Nephron progenitor cell (in vitro differentiated cells): ENCODE data around the gene PPP1R3C.

Experiments used
- DNase-seq: peaks from one replicate; pipeline ENCODE4 v3.0.0; 2021
- H3K27ac Mint-ChIP-seq: 2 replicates; pipeline ENCODE4 v1.8.0; 2021; ENCODE audit warnings: mild to moderate bottlenecking, moderate library complexity, mixed read lengths
- H3K27me3 Mint-ChIP-seq: 2 replicates; pipeline ENCODE4 v1.8.0; 2021; ENCODE audit warnings: mild to moderate bottlenecking, low read depth, mixed read lengths; ENCODE audit not compliant: poor library complexity
- H3K36me3 Mint-ChIP-seq: 2 replicates; pipeline ENCODE4 v1.8.0; 2021; ENCODE audit warnings: low read depth, mixed read lengths
- H3K4me1 Mint-ChIP-seq: 2 replicates; pipeline ENCODE4 v1.8.0; 2021; ENCODE audit warnings: mixed read lengths
- H3K4me3 Mint-ChIP-seq: 2 replicates; pipeline ENCODE4 v1.8.0; 2021; ENCODE audit warnings: mild to moderate bottlenecking, moderate library complexity, mixed read lengths
- H3K9me3 Mint-ChIP-seq: 2 replicates; pipeline ENCODE4 v1.8.0; 2021; ENCODE audit warnings: mild to moderate bottlenecking, moderate library complexity, mixed read lengths
- CTCF ChIP-seq: fragments of 200-600 bp; sonication (generic); IDR thresholded peaks from 2 replicates; pipeline ENCODE4 v1.5.0; 2021; ENCODE audit warnings: antibody characterized with exemption

PPP1R3C gene

GRCh38 chr10:91602449-91602848, 30.4 kb downstream of the PPP1R3C start:
- Mint-ChIP-seq H3K4me3 (no peak overlapping the region), H3K36me3 (peaks cover 10% of the 10 kb centered on the region), H3K27me3 (peaks cover 7% of the 10 kb centered on the region), H3K27ac (no peak overlapping the region), H3K4me1 (no peaks in the 10 kb centered on the region), H3K9me3 (peaks cover 28% of the 10 kb centered on the region)
- no peak for DNase-seq
- TF ChIP-seq CTCF: no peak

GRCh38 chr10:91601212-91601611, 31.7 kb downstream of the PPP1R3C start:
- Mint-ChIP-seq H3K27me3 (peaks cover 7% of the 10 kb centered on the region), H3K36me3 (peaks cover 7% of the 10 kb centered on the region), H3K9me3 (peaks cover 23% of the 10 kb centered on the region), H3K27ac (no peak overlapping the region), H3K4me1 (peaks cover 5% of the 10 kb centered on the region), H3K4me3 (no peak overlapping the region)
- no peak for TF ChIP-seq CTCF
- no peak for DNase-seq

GRCh38 chr10:91598211-91598977, 34.5 kb downstream of the PPP1R3C start:
- H3K4me3 Mint-ChIP-seq: no peak overlapping the region
- H3K4me1 Mint-ChIP-seq: peaks cover 12% of the 10 kb centered on the region
- H3K27ac Mint-ChIP-seq: no peak overlapping the region
- H3K9me3 Mint-ChIP-seq: no peaks in the 10 kb centered on the region
- TF ChIP-seq CTCF: no peak
- no peak for DNase-seq
- H3K27me3 Mint-ChIP-seq: peaks cover 2% of the 10 kb centered on the region
- H3K36me3 Mint-ChIP-seq: no peaks in the 10 kb centered on the region

- H3K36me3 Mint-ChIP-seq: no peaks in the 10 kb centered on the region
- H3K9me3 Mint-ChIP-seq: no peaks in the 10 kb centered on the region
- DNase-seq: no peak
- no peak overlapping the region for H3K4me3 Mint-ChIP-seq
- peaks cover 2% of the 10 kb centered on the region for H3K27me3 Mint-ChIP-seq
- no peak for TF ChIP-seq CTCF
- peak overlapping the region; percentile 49 for H3K27ac Mint-ChIP-seq
- H3K4me1 Mint-ChIP-seq: peaks cover 22% of the 10 kb centered on the region
These were observed 35.5 kb downstream of the PPP1R3C start for GRCh38 chr10:91597197-91597881.

GRCh38 chr10:91596825-91597196, 36.1 kb downstream of the PPP1R3C start:
- H3K36me3 Mint-ChIP-seq: no peaks in the 10 kb centered on the region
- DNase-seq: no peak
- H3K27me3 Mint-ChIP-seq: peaks cover 2% of the 10 kb centered on the region
- no peak overlapping the region for H3K4me3 Mint-ChIP-seq
- TF ChIP-seq CTCF: no peak
- H3K27ac Mint-ChIP-seq: no peak overlapping the region
- H3K9me3 Mint-ChIP-seq: no peaks in the 10 kb centered on the region
- H3K4me1 Mint-ChIP-seq: peaks cover 28% of the 10 kb centered on the region
